ENCODE results near the gene MAFG. TPM values are rescaled to one million over a fixed set of nuclear protein-coding genes. Genes with fewer than 3 reads are reported as not detected.
A peak's percentile ranks its signal among the peaks of the same experiment; 100 is the strongest.

Gene MAFG
- total and polyA plus RNA-seq, 2 of the 13 experiments (the other 11 are each of a cell fraction or from before 2014, with no cell fraction given), result 14.5 to 20.0 TPM

DNA sequence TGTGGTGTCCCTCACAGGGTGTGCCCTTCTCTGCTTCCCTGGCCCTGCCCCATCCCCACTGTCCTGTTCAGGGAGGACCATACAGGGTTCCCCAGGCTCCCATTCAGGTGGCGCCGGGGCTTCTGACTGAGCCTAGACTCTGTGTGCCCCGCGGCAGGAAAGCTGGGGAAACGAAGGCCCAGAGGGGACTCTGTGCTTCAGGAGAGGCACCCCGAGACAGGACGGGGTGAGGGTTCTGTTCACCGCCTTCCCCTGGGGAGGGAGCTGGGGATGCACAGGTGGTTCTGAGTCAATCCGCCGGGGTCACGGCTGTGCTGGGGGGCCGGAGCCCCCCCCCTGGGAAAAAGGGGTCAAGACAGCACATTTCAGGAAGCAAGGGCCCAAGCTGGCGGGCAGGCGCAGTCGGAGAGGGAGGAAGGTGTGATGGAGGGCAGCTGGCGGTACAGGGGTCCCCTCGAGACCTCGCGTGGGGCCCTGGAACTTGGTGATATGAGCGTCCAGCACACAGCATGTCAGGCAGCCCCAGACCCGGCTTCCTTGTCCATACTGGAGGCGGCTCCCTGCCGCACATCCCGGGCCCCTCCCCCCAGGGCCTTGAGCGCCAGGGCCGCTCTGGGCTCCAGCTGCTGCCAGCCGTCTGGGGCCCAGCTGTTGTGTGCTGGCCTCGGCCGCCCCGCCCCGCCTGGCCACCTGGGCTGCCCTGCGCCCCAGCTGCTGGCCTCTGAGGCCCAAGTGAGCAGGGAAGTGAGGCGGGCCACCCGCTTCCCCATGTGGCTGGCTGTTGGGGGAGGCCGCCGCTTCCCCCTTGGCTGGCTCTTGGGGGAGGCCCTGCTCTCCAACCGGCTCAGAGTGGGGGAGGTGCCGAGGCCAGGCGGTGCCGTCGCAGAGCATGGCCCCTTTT lies 39.1 kb upstream of the MAFG start (continued):
- TF ChIP-seq ZNF446 (CRISPR knock-in tag; IDR thresholded peaks at IDR 0.05), result peak; percentile 80; the same call in 1 of the 2 replicates
- TF ChIP-seq ZNF777 (CRISPR knock-in tag; IDR thresholded peaks at IDR 0.05), result peak; percentile 92
- peak; percentile 79 for TF ChIP-seq POLR2G (IDR thresholded peaks at IDR 0.05; ENCODE audit: low read depth, low read length)
- no peak for TF ChIP-seq ISX (CRISPR knock-in tag; conservative IDR thresholded peaks at IDR 0.05)
- 0 out of 2 replicates have a peak, but pooled peaks have one; percentile 64 for TF ChIP-seq PRDM10 (CRISPR knock-in tag; IDR thresholded peaks at IDR 0.05; ENCODE audit: low read depth)
- TF ChIP-seq, protein P1, sequence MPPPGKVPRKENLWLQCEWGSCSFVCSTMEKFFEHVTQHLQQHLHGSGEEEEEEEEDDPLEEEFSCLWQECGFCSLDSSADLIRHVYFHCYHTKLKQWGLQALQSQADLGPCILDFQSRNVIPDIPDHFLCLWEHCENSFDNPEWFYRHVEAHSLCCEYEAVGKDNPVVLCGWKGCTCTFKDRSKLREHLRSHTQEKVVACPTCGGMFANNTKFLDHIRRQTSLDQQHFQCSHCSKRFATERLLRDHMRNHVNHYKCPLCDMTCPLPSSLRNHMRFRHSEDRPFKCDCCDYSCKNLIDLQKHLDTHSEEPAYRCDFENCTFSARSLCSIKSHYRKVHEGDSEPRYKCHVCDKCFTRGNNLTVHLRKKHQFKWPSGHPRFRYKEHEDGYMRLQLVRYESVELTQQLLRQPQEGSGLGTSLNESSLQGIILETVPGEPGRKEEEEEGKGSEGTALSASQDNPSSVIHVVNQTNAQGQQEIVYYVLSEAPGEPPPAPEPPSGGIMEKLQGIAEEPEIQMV (CRISPR knock-in tag; IDR thresholded peaks at IDR 0.05; ENCODE audit: low read depth), result 0 out of 2 replicates have a peak, but pooled peaks have one; percentile 74
- peak; percentile 100 for TF ChIP-seq AKAP8 (CRISPR knock-in tag; IDR thresholded peaks at IDR 0.05)
- TF ChIP-seq, protein P2, sequence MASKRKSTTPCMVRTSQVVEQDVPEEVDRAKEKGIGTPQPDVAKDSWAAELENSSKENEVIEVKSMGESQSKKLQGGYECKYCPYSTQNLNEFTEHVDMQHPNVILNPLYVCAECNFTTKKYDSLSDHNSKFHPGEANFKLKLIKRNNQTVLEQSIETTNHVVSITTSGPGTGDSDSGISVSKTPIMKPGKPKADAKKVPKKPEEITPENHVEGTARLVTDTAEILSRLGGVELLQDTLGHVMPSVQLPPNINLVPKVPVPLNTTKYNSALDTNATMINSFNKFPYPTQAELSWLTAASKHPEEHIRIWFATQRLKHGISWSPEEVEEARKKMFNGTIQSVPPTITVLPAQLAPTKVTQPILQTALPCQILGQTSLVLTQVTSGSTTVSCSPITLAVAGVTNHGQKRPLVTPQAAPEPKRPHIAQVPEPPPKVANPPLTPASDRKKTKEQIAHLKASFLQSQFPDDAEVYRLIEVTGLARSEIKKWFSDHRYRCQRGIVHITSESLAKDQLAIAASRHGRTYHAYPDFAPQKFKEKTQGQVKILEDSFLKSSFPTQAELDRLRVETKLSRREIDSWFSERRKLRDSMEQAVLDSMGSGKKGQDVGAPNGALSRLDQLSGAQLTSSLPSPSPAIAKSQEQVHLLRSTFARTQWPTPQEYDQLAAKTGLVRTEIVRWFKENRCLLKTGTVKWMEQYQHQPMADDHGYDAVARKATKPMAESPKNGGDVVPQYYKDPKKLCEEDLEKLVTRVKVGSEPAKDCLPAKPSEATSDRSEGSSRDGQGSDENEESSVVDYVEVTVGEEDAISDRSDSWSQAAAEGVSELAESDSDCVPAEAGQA (IDR thresholded peaks at IDR 0.05; ENCODE audit: low read depth), result 0 out of 2 replicates have a peak, but pooled peaks have one; percentile 44
- TF ChIP-seq, protein P2 (CRISPR knock-in tag; IDR thresholded peaks at IDR 0.05; ENCODE audit: borderline replicate concordance), result no peak
- TF ChIP-seq NR3C1 (CRISPR knock-in tag; IDR thresholded peaks at IDR 0.05), result no peak
- TF ChIP-seq, protein P3, sequence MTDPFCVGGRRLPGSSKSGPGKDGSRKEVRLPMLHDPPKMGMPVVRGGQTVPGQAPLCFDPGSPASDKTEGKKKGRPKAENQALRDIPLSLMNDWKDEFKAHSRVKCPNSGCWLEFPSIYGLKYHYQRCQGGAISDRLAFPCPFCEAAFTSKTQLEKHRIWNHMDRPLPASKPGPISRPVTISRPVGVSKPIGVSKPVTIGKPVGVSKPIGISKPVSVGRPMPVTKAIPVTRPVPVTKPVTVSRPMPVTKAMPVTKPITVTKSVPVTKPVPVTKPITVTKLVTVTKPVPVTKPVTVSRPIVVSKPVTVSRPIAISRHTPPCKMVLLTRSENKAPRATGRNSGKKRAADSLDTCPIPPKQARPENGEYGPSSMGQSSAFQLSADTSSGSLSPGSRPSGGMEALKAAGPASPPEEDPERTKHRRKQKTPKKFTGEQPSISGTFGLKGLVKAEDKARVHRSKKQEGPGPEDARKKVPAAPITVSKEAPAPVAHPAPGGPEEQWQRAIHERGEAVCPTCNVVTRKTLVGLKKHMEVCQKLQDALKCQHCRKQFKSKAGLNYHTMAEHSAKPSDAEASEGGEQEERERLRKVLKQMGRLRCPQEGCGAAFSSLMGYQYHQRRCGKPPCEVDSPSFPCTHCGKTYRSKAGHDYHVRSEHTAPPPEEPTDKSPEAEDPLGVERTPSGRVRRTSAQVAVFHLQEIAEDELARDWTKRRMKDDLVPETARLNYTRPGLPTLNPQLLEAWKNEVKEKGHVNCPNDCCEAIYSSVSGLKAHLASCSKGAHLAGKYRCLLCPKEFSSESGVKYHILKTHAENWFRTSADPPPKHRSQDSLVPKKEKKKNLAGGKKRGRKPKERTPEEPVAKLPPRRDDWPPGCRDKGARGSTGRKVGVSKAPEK (CRISPR knock-in tag; IDR thresholded peaks at IDR 0.05; ENCODE audit: borderline replicate concordance), result 0 out of 2 replicates have a peak, but pooled peaks have one; percentile 32
- TF ChIP-seq ZNF552 (CRISPR knock-in tag; IDR thresholded peaks at IDR 0.05; ENCODE audit: borderline replicate concordance), result peak; percentile 93; the same call in 1 of the 2 replicates
- TF ChIP-seq ZNF577 (CRISPR knock-in tag; IDR thresholded peaks at IDR 0.05; ENCODE audit: borderline replicate concordance, low read depth), result no peak

Measured in HepG2 (cell line).